Upper lobe of left lung (tissue), 6 donors: ENCODE data around the gene EPM2A. TPM values are rescaled to one million over a fixed set of nuclear protein-coding genes. Genes with fewer than 3 reads are reported as not detected.
"Not testable (repeated sequence)": the region's sequence is repeated elsewhere in the genome, so short reads cannot be mapped to it uniquely, and the experiment has no call there.

Experiments used
- ATAC-seq, 2 donors: fragments of 200-7000 bp; cut with Tn5 transposase; one replicate each; pipeline ENCODE4 v1.9.1; 2022; ENCODE audit warnings: mild to moderate bottlenecking in 2 of 2, moderate library complexity in 2 of 2; ENCODE audit not compliant: low FRiP score in 2 of 2
- DNase-seq, 2 donors: peaks; one replicate each; pipeline ENCODE4 v3.0.0-alpha.2; 2019 to 2020
- H3K27ac ChIP-seq, 4 donors: fragments of 200-600 bp; sonication (generic); one replicate each; pipeline ENCODE4 v1.5.1; 2016 to 2019
- H3K27me3 ChIP-seq, 4 donors: fragments of 200-600 bp; sonication (generic); one replicate each; pipeline ENCODE4 v1.5.1; 2017 to 2019
- H3K36me3 ChIP-seq, 4 donors: fragments of 200-600 bp; sonication (generic); one replicate each; pipeline ENCODE4 v1.5.1; 2016 to 2019
- H3K4me1 ChIP-seq, 4 donors: fragments of 200-600 bp; sonication (generic); one replicate each; pipeline ENCODE4 v1.5.1; 2018 to 2019
- H3K4me3 ChIP-seq, 4 donors: fragments of 200-600 bp; sonication (generic); one replicate each; pipeline ENCODE4 v1.5.1; 2017 to 2019; ENCODE audit warnings: mild to moderate bottlenecking in 2 of 4, moderate library complexity in 1 of 4
- H3K9me3 ChIP-seq, 4 donors: fragments of 200-600 bp; sonication (generic); one replicate each; pipeline ENCODE4 v1.5.1; 2018 to 2019
- EP300 ChIP-seq, 4 donors: sonication (generic); formaldehyde crosslinking; IDR thresholded peaks; one replicate each; pipeline ENCODE4 v1.5.1; 2017; ENCODE audit warnings: antibody characterized with exemption in 4 of 4, control low read depth in 2 of 4
- POLR2A ChIP-seq, 4 donors: fragments of 450-650 bp; IDR thresholded peaks; one replicate each; pipeline ENCODE4 v1.5.1; 2016 to 2017; ENCODE audit warnings: antibody characterized with exemption in 4 of 4, mild to moderate bottlenecking in 2 of 4
- POLR2AphosphoS5 ChIP-seq, 2 donors: sonication (generic); formaldehyde crosslinking; IDR thresholded peaks; one replicate each; pipeline ENCODE4 v1.5.1; 2017; ENCODE audit warnings: antibody characterized with exemption in 2 of 2
- WGBS, 2 donors: methylation state at CpG; one replicate each; pipeline ENCODE4 v1.1.5; 2017 to 2018; 5-methylcytosine and 5-hydroxymethylcytosine counted together
- total RNA-seq, 6 donors: library from RNA; depleted of rRNA in 4 of 6; stranded (reverse); fragments of >200 nt in 4 of 6; gene quantifications; one replicate each; pipeline versions ENCODE4 v1.1.0 to v1.2.1, GENCODE V29; 2016 to 2021
- TF ChIP-seq, protein P1 (sequence below), 6 experiments: fragments of 450-650 bp in 4 of 6; fragments of 200-600 bp in 2 of 6; sonication (generic) in 2 of 6; IDR thresholded peaks; one replicate each; pipeline ENCODE4 v1.5.1; 2016 to 2019; ENCODE audit warnings: antibody characterized with exemption in 6 of 6
- donor health status: DM: no; HTN: no; CAD: no; lungs with moderate emphysema.
- donor health status: DM: no; HTN: yes; CAD: no; lungs with severe emphysema.

EPM2A gene
- total RNA-seq, 6 donors from 2014 or later: 9.3 to 27.7 (median 21.0) TPM

DNA sequence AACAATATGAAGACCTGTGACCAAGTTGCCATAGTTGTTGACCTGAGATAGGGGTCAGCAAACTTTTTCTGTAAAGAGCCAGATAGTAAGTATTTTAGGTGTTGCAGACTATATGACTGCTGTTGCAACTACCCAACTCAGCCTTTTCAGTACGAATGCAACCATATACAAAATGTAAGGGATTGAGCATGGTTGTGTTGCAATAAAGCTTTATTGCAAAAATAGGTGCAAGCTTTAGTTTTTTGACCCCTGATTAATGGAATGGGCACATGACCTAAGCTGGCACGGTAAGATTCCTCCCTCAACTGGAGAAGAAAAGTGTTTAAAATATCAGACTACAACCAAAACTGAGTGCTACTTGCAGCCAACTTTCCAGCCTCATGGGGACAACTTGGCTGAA, 17.3 kb upstream of the EPM2A start:
- Histone ChIP-seq H3K36me3 (no peaks in the 10 kb centered on the region), H3K27ac (no peak overlapping the region), H3K4me3 (no peak overlapping the region), H3K9me3 (no peaks in the 10 kb centered on the region), H3K4me1 (peaks cover 0 to 6% (median 0%) of the 10 kb centered on the region in 4 donors), H3K27me3 (no peaks in the 10 kb centered on the region)
- TF ChIP-seq EP300 (IDR thresholded peaks at IDR 0.05) (no peak), POLR2A (IDR thresholded peaks at IDR 0.05) (no peak)
- TF ChIP-seq, protein P1, sequence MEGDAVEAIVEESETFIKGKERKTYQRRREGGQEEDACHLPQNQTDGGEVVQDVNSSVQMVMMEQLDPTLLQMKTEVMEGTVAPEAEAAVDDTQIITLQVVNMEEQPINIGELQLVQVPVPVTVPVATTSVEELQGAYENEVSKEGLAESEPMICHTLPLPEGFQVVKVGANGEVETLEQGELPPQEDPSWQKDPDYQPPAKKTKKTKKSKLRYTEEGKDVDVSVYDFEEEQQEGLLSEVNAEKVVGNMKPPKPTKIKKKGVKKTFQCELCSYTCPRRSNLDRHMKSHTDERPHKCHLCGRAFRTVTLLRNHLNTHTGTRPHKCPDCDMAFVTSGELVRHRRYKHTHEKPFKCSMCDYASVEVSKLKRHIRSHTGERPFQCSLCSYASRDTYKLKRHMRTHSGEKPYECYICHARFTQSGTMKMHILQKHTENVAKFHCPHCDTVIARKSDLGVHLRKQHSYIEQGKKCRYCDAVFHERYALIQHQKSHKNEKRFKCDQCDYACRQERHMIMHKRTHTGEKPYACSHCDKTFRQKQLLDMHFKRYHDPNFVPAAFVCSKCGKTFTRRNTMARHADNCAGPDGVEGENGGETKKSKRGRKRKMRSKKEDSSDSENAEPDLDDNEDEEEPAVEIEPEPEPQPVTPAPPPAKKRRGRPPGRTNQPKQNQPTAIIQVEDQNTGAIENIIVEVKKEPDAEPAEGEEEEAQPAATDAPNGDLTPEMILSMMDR (IDR thresholded peaks at IDR 0.05): no peak
- 74 to 81% methylated on average over 2 of the region's 2 CpGs for WGBS, 2 donors
- no peak for ATAC-seq
- no peak for DNase-seq

DNA sequence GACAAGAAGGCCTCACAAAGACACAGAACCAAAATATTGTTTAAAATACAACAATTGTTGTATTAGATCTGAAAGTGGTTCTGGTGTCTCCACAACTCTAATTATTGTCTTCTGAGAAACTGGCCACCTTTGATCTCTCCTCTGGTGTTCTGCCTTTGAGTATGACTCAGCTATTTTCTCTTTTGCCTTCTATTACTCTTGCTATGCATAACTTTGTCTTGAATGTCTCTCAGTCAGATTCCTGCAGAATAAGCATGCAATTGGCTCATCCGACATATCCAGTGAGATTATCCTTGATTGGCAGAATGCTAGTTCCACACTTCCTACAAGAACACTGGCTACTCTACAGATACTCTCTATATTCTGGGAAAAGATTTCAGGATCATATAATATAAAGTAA, 14.3 kb upstream of the EPM2A start:
- ATAC-seq (peak in 1 of 2 donors; percentile 42), DNase-seq (no peak)
- H3K36me3 ChIP-seq: no peaks in the 10 kb centered on the region
- H3K27ac ChIP-seq: no peak overlapping the region
- TF ChIP-seq, protein P1 (IDR thresholded peaks at IDR 0.05): no peak
- TF ChIP-seq EP300 (IDR thresholded peaks at IDR 0.05) (no peak), POLR2A (IDR thresholded peaks at IDR 0.05) (no peak), POLR2AphosphoS5 (IDR thresholded peaks at IDR 0.05) (no peak)
- WGBS, 2 donors: 69% methylated on average over 1 of the region's 1 CpG
- H3K27me3 ChIP-seq: no peaks in the 10 kb centered on the region
- peaks cover 0 to 6% (median 0%) of the 10 kb centered on the region in 4 donors for H3K4me1 ChIP-seq
- H3K9me3 ChIP-seq: no peaks in the 10 kb centered on the region
- no peak overlapping the region for H3K4me3 ChIP-seq

DNA sequence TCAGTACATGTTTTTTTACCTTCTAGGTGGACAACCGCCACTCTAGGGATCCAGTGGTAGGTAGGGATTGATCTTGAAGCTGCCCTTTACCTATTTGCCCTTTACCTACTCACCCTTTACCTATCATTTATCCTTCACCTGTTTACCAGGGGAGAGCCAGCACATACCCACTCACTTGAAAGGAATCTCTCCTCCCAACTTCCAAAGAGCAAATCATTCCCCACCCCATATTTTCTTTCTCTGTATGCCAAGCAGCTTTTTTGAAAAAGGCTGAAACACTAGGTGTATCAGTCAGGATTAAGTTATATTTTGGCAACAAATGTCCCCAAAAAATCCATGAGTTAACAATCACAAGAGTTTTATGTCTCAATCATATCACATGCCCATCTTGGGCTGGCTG, 10.5 kb upstream of the EPM2A start:
- 82 to 95% methylated on average over 1 of the region's 1 CpG for WGBS, 2 donors

DNA sequence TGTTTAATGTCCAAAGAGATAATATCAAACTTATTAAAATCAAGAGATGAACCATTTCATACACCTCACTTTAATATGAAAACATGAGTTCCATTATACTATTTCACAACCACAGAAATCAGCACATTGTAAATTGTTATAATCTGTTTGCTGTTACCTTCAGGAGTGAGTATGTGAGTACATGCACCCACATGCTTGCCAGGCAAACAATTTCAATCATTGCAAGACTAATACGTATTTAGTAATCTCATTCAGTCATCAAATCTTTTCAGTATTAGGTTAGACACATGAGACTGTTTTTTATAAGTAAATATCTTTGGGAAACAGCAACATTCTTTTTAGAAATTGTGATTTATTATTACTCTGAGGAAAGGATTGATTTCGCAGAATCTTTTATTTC, 9.3 kb upstream of the EPM2A start:
- 87 to 90% methylated on average over 2 of the region's 2 CpGs for WGBS, 2 donors

More for the DNA sequence above, 10.5 kb upstream of the EPM2A start:
- Histone ChIP-seq H3K27ac (no peak overlapping the region), H3K36me3 (no peaks in the 10 kb centered on the region), H3K4me3 (no peak overlapping the region), H3K4me1 (peaks cover 0 to 6% (median 0%) of the 10 kb centered on the region in 4 donors), H3K27me3 (no peaks in the 10 kb centered on the region), H3K9me3 (no peaks in the 10 kb centered on the region)
- no peak for DNase-seq
- ATAC-seq: no peak
- no peak for TF ChIP-seq POLR2AphosphoS5 (IDR thresholded peaks at IDR 0.05)
- TF ChIP-seq POLR2A (IDR thresholded peaks at IDR 0.05): no peak
- TF ChIP-seq EP300 (IDR thresholded peaks at IDR 0.05): no peak
- TF ChIP-seq, protein P1 (IDR thresholded peaks at IDR 0.05): no peak

DNA sequence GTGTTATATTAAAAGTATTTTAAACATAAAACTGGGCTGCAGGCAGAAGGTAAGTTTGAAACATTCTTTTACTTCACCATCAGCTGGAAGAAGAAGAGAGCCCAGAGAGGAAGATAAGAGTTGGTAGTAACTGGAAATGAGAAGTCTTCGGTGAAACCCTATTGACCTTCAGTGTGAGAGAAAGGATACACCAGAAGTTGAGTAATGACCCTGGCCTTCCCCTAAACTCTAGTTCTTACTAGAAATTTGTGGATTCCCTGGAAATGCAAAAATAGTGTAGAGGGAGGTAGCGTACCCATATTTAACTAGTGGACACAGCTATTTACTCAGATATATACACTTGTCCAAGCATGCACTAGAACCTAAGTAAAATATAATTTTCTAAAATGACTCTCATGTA, 8.0 kb upstream of the EPM2A start:
- H3K4me3 ChIP-seq: no peak overlapping the region

More for the DNA sequence above, 9.3 kb upstream of the EPM2A start:
- Histone ChIP-seq H3K9me3 (no peaks in the 10 kb centered on the region), H3K4me1 (peaks cover 0 to 3% (median 0%) of the 10 kb centered on the region in 4 donors), H3K27ac (no peak overlapping the region), H3K36me3 (no peaks in the 10 kb centered on the region), H3K4me3 (no peak overlapping the region), H3K27me3 (no peaks in the 10 kb centered on the region)
- TF ChIP-seq EP300 (IDR thresholded peaks at IDR 0.05) (no peak), POLR2AphosphoS5 (IDR thresholded peaks at IDR 0.05) (no peak), POLR2A (IDR thresholded peaks at IDR 0.05) (no peak)
- TF ChIP-seq, protein P1 (IDR thresholded peaks at IDR 0.05): no peak
- no peak for DNase-seq
- no peak for ATAC-seq

DNA sequence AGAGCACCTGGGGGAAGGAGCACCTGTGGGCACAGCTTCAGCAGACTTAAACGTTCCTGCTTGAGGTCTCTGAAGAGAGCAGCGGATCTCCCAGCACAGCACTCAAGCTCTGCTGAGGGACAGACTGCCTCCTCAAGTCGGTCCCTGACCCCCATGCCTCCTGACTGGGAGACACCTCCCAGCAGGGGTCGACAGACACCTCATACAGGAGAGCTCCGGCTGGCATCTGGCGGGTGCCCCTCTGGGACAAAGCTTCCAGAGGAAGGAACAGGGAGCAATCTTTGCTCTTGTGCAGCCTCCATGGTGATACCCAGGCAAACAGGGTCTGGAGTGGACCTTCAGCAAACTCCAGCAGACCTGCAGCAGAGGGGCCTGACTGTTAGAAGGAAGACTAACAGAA, 7.2 kb upstream of the EPM2A start:
- WGBS, 2 donors: 95% methylated on average over 6 of the region's 6 CpGs; no CpG with 5 or more reads in 1 of the 2 donors
- H3K36me3 ChIP-seq, H3K4me1 ChIP-seq, ATAC-seq, H3K4me3 ChIP-seq, DNase-seq, H3K27me3 ChIP-seq, H3K27ac ChIP-seq, H3K9me3 ChIP-seq: not testable (repeated sequence)

More for the DNA sequence above, 8.0 kb upstream of the EPM2A start:
- H3K36me3 ChIP-seq: no peaks in the 10 kb centered on the region
- no peaks in the 10 kb centered on the region for H3K4me1 ChIP-seq
- no peak for ATAC-seq
- WGBS, 2 donors: 59 to 81% methylated on average over 2 of the region's 2 CpGs
- H3K27ac ChIP-seq: no peak overlapping the region
- H3K9me3 ChIP-seq: no peaks in the 10 kb centered on the region
- no peaks in the 10 kb centered on the region for H3K27me3 ChIP-seq
- TF ChIP-seq POLR2AphosphoS5 (IDR thresholded peaks at IDR 0.05) (no peak), POLR2A (IDR thresholded peaks at IDR 0.05) (no peak), EP300 (IDR thresholded peaks at IDR 0.05) (no peak)
- TF ChIP-seq, protein P1 (IDR thresholded peaks at IDR 0.05): no peak
- no peak for DNase-seq

DNA sequence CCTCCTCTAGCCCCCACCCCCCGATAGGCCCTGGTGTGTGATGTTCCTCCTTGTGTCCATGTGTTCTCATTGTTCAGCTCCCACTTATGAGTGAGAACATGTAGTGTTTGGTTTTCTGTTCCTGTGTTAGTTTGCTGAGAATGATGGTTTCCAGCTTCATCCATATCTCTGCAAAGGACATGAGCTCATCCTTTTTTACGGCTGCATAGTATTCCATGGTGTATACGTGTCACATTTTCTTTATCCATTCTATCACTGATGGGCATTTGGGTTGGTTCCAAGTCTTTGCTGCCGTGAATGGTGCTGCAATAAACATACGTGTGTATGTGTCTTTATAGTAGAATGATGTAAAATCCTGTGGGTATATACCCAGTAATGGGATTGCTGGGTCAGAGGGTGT, 4.4 kb upstream of the EPM2A start:
- not testable (repeated sequence) for H3K4me3 ChIP-seq, H3K9me3 ChIP-seq, H3K27me3 ChIP-seq, H3K36me3 ChIP-seq, ATAC-seq, H3K27ac ChIP-seq, DNase-seq, H3K4me1 ChIP-seq
- 91 to 93% methylated on average over 5 of the region's 5 CpGs for WGBS, 2 donors
